HEK293 (cell line): ENCODE results near the gene SPON1.

Source experiments
- MEIS1 ChIP-seq: sonication (generic); formaldehyde crosslinking; IDR thresholded peaks from 2 replicates; pipeline ENCODE4 v1.8.1; 2022; ENCODE audit warnings: missing genetic modification reagents, mild to moderate bottlenecking, borderline replicate concordance
- REST ChIP-seq: fragments of 450-650 bp; formaldehyde crosslinking; IDR thresholded peaks from 2 replicates; pipeline ENCODE4 v1.5.1; 2016; ENCODE audit warnings: missing biosample characterization, missing genetic modification characterization
- ZNF274 ChIP-seq, 2 experiments: fragments of 200-500 bp in 1 of 2; fragments of 450-650 bp in 1 of 2; sonication (Bioruptor generic) in 1 of 2; formaldehyde crosslinking in 1 of 2; IDR thresholded peaks; 2 replicates each; pipeline versions ENCODE4 v1.5.1 to v1.6.1; 2014 to 2016; ENCODE audit warnings: borderline replicate concordance in 1 of 2, inconsistent platforms in 1 of 2, low read length in 1 of 2, missing biosample characterization in 1 of 2, missing genetic modification characterization in 1 of 2
- ZNF639 ChIP-seq: fragments of 450-650 bp; formaldehyde crosslinking; IDR thresholded peaks from 2 replicates; pipeline ENCODE4 v1.5.1; 2016; ENCODE audit warnings: missing biosample characterization, missing genetic modification characterization
- TF ChIP-seq, protein P1 (sequence below): fragments of 450-650 bp; formaldehyde crosslinking; conservative IDR thresholded peaks from 2 replicates; pipeline ENCODE4 v1.5.1; 2016; ENCODE audit warnings: low read depth, missing biosample characterization, missing genetic modification characterization
- TF ChIP-seq, protein P2 (sequence below): fragments of 450-650 bp; formaldehyde crosslinking; IDR thresholded peaks from 2 replicates; pipeline ENCODE4 v1.5.1; 2016; ENCODE audit warnings: missing biosample characterization, missing genetic modification characterization

DNA sequence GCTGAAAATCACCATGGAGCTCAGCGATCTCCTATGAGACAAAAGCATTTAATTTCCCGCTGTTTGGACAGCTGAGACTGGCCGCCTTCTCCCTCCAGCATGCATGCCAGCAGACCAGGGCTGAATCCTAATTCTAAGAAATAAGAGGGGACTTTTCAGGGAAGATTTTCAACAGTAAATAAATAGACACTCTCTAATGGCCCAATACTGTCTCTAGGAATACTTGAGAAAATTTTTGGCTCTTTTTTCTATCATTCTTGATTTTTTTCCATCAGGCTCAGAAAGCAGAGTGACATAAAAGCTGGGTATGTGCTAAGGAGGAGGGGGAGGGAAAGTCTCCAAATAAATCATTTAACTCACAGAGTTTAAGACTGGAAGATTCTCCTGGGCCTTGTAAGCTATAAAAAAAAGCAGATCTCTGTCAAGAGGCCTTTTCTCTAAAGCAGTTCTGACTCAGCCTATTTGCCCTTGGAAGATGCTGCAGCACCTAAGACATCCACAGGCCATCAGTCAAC, 17.6 kb upstream of the SPON1 start:
- TF ChIP-seq ZNF639 = no peak
- TF ChIP-seq, protein P1, sequence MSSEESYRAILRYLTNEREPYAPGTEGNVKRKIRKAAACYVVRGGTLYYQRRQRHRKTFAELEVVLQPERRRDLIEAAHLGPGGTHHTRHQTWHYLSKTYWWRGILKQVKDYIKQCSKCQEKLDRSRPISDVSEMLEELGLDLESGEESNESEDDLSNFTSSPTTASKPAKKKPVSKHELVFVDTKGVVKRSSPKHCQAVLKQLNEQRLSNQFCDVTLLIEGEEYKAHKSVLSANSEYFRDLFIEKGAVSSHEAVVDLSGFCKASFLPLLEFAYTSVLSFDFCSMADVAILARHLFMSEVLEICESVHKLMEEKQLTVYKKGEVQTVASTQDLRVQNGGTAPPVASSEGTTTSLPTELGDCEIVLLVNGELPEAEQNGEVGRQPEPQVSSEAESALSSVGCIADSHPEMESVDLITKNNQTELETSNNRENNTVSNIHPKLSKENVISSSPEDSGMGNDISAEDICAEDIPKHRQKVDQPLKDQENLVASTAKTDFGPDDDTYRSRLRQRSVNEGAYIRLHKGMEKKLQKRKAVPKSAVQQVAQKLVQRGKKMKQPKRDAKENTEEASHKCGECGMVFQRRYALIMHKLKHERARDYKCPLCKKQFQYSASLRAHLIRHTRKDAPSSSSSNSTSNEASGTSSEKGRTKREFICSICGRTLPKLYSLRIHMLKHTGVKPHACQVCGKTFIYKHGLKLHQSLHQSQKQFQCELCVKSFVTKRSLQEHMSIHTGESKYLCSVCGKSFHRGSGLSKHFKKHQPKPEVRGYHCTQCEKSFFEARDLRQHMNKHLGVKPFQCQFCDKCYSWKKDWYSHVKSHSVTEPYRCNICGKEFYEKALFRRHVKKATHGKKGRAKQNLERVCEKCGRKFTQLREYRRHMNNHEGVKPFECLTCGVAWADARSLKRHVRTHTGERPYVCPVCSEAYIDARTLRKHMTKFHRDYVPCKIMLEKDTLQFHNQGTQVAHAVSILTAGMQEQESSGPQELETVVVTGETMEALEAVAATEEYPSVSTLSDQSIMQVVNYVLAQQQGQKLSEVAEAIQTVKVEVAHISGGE (tag by site-specific recombination) = no peak
- TF ChIP-seq ZNF274 (IDR thresholded peaks at IDR 0.05; ENCODE audit: low read length) = no peak
- no peak for TF ChIP-seq ZNF274 (tag by site-specific recombination; IDR thresholded peaks at IDR 0.05; ENCODE audit: borderline replicate concordance)
- TF ChIP-seq, protein P2, sequence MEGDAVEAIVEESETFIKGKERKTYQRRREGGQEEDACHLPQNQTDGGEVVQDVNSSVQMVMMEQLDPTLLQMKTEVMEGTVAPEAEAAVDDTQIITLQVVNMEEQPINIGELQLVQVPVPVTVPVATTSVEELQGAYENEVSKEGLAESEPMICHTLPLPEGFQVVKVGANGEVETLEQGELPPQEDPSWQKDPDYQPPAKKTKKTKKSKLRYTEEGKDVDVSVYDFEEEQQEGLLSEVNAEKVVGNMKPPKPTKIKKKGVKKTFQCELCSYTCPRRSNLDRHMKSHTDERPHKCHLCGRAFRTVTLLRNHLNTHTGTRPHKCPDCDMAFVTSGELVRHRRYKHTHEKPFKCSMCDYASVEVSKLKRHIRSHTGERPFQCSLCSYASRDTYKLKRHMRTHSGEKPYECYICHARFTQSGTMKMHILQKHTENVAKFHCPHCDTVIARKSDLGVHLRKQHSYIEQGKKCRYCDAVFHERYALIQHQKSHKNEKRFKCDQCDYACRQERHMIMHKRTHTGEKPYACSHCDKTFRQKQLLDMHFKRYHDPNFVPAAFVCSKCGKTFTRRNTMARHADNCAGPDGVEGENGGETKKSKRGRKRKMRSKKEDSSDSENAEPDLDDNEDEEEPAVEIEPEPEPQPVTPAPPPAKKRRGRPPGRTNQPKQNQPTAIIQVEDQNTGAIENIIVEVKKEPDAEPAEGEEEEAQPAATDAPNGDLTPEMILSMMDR (tag by site-specific recombination) = no peak
- TF ChIP-seq MEIS1 (CRISPR knock-in tag) = no peak
- no peak for TF ChIP-seq REST (tag by site-specific recombination)
